ENCODE results near the gene TEX261. TPM values are rescaled to one million over a fixed set of nuclear protein-coding genes. Genes with fewer than 3 reads are reported as not detected.
A peak's percentile ranks its signal among the peaks of the same experiment; 100 is the strongest.

The TEX261 gene
- total RNA-seq, 4 donors from 2014 or later = 13.2 to 35.1 (median 30.3) TPM

- TF ChIP-seq CTCF (IDR thresholded peaks at IDR 0.05) (no peak), POLR2A (IDR thresholded peaks at IDR 0.05) (no peak)
- H3K36me3 ChIP-seq = no peaks in the 10 kb centered on the region
- no peaks in the 10 kb centered on the region for H3K27me3 ChIP-seq
- H3K4me1 ChIP-seq = peaks cover 0 to 13% (median 2%) of the 10 kb centered on the region in 4 donors
- H3K4me3 ChIP-seq = no peak overlapping the region
- no peak overlapping the region for H3K27ac ChIP-seq
- H3K9me3 ChIP-seq = peaks cover 0 to 3% (median 0%) of the 10 kb centered on the region in 4 donors
- no peak for DNase-seq
Observed at GRCh38 chr2:71005271-71006202, 10.9 kb upstream of the TEX261 start.

DNA sequence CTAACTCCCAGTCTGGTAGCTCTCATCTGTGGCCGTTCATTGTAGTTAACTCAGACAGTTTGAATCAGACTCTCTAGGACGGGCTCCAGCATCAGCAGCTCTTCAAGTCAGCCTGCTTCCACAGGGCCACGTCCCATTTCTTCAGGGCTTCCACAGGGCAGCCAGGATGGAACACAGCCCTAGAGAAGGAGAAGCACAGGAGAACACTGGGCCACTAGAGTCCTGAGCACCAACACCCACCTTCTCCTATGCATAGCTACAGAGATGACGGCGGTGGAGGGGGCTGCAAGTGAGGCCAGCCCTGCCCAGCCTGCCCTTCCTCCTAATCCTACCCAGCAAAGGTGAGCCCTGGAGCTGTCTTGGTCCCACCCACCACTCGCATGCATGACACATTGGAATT is 10.2 kb upstream of the TEX261 start:
- no peak for TF ChIP-seq POLR2A (IDR thresholded peaks at IDR 0.05)
- no peak overlapping the region for H3K27ac ChIP-seq
- H3K9me3 ChIP-seq = peaks cover 0 to 3% (median 0%) of the 10 kb centered on the region in 4 donors
- no peaks in the 10 kb centered on the region for H3K36me3 ChIP-seq
- H3K4me3 ChIP-seq = no peak overlapping the region
- DNase-seq = no peak
- peaks cover 0 to 13% (median 2%) of the 10 kb centered on the region in 4 donors for H3K4me1 ChIP-seq
- no peaks in the 10 kb centered on the region for H3K27me3 ChIP-seq

DNA sequence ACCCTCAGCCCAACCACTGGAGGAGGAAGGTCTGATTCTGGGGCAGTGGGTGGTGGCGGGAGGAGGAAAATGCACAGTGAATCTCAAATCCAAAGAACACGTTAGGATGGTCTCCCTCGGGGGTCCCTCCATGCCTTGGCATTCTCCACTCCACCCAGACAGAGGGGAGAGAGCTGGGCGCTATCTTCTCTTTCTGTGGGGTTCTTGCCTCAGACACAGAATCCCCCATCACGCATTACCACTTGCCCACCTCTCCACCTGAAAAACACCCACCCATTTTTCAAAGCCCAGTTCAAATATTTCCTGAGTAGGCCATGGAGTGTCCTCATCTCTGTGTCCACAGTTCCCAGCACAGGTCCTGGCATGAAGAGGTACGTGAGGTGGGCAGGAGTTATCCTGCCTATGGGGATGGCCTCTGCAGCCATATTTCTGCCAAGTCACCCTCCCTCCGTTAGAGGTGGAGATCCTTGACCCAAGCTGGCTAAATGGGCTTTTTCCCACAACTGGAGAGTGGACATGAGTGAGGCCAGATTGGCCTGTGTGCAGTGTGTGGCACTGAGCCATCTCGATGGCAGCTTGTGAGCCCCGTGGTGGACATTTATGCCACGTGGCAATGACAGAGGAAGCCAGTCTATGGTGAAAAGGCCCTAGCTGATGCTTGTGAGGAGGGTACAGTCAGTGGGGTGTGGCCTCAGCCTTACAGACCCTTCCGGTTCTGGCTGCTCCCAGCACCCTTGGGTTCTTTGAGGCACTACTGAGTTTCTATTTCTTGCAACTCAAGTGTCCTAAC is 9.5 kb upstream of the TEX261 start:
- Histone ChIP-seq H3K4me3 (no peak overlapping the region), H3K4me1 (peaks cover 0 to 13% (median 2%) of the 10 kb centered on the region in 4 donors), H3K9me3 (peaks cover 0 to 3% (median 0%) of the 10 kb centered on the region in 4 donors), H3K36me3 (no peaks in the 10 kb centered on the region), H3K27me3 (no peaks in the 10 kb centered on the region), H3K27ac (no peak overlapping the region)
- DNase-seq = no peak
- TF ChIP-seq POLR2A (IDR thresholded peaks at IDR 0.05) (no peak), CTCF (IDR thresholded peaks at IDR 0.05) (no peak)

DNA sequence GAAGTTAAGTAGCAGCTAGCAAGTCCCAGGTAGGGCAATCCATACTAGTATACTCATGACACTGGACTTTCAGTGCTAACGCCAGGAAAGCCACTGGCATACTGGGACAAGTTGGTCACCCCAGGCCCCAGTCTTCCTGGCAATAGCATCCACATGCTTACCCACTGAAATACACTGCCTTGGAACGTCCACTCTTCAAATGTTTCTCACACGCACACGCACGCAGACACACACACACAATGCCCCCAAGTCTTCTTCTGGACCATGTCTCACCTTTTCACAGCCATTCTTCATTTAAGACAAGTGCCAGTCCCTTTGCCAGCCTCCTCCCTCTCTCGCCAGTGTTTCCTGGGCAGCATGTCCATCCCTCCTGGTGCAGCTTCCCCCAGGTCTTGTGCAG is 8.7 kb upstream of the TEX261 start:
- H3K27me3 ChIP-seq = no peaks in the 10 kb centered on the region
- H3K27ac ChIP-seq = no peak overlapping the region
- H3K36me3 ChIP-seq = no peaks in the 10 kb centered on the region
- TF ChIP-seq CTCF (IDR thresholded peaks at IDR 0.05) (no peak), POLR2A (IDR thresholded peaks at IDR 0.05) (no peak)
- peaks cover 0 to 3% (median 0%) of the 10 kb centered on the region in 4 donors for H3K9me3 ChIP-seq
- H3K4me3 ChIP-seq = no peak overlapping the region
- DNase-seq = no peak
- H3K4me1 ChIP-seq = peaks cover 0 to 13% (median 2%) of the 10 kb centered on the region in 4 donors

DNA sequence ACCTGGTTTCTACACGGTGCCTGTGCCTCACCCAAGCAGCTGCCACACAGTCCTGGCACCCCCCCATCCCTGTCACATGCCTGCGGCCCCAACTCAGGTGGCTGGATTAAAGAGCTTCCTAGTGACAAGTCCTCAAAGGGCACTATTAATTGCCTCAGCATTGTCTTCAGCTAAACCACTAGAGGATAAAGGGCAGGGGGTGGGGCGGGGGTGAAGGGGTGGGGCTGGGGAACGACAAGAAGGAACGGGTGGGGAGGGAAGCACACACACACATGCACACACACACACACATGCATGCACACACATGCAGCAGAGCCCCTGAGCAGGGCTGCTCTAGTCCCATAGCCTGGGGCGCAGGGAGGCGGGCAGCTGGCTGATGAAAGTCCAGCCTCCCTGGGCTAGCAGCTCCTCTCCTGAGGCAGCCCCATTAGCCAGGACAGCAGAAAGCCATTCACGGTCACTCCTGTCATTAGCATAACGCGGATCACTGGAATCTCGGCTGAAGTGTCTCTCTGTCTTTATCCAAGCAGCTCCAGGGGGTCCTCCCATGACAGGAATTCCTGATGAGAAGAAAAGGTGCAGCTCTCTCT is 7.4 kb upstream of the TEX261 start:
- peaks cover 0 to 3% (median 0%) of the 10 kb centered on the region in 4 donors for H3K9me3 ChIP-seq
- no peak for TF ChIP-seq CTCF (IDR thresholded peaks at IDR 0.05)
- no peak for TF ChIP-seq POLR2A (IDR thresholded peaks at IDR 0.05)
- H3K27ac ChIP-seq = peak overlapping the region in 1 of 4 donors; percentile 55
- DNase-seq = peak in 1 of 3 donors; percentile 60
- no peak overlapping the region for H3K4me3 ChIP-seq
- H3K27me3 ChIP-seq = no peaks in the 10 kb centered on the region
- H3K4me1 ChIP-seq = peaks cover 0 to 13% (median 2%) of the 10 kb centered on the region in 4 donors
- H3K36me3 ChIP-seq = no peaks in the 10 kb centered on the region

Measured in Peyer's patch (tissue), 4 donors.